Measurements from ENCODE around the gene PTPRN.

GRCh38 chr2:219252084-219252483 lies 57.1 kb downstream of the PTPRN start:
- TF ChIP-seq CTCF (IDR thresholded peaks at IDR 0.05; ENCODE audit: insufficient read depth, low read length, poor library complexity, severe bottlenecking) = no peak
- TF ChIP-seq EZH2phosphoT487 (conservative IDR thresholded peaks at IDR 0.05; ENCODE audit: low read length) = no peak
